Urinary bladder (tissue), 4 donors: ENCODE data around the gene GAB3. TPM values are rescaled to one million over a fixed set of nuclear protein-coding genes. Genes with fewer than 3 reads are reported as not detected.

Experiments used
- DNase-seq: peaks from one replicate; pipeline ENCODE4 v3.0.0-alpha.2; 2015; ENCODE audit errors: extremely low spot score
- H3K27ac ChIP-seq: one replicate; pipeline ENCODE4 v1.5.1; 2013; ENCODE audit warnings: low read depth, mild to moderate bottlenecking, moderate library complexity
- H3K36me3 ChIP-seq: one replicate; pipeline ENCODE4 v1.6.1; 2013; ENCODE audit warnings: mild to moderate bottlenecking, moderate library complexity; ENCODE audit not compliant: insufficient read depth
- H3K4me1 ChIP-seq: one replicate; pipeline ENCODE4 v1.6.1; 2013; ENCODE audit warnings: mild to moderate bottlenecking, moderate library complexity; ENCODE audit not compliant: insufficient read depth
- H3K4me3 ChIP-seq: one replicate; pipeline ENCODE4 v1.5.1; 2013; ENCODE audit warnings: low read depth, low read length
- WGBS: extraction: QIAGEN DNeasy Blood & Tissue Kit; methylation state at CpG from one replicate; pipeline ENCODE4 v1.1.7; 2013; 5-methylcytosine and 5-hydroxymethylcytosine counted together
- polyA plus RNA-seq: library from polyadenylated mRNA; stranded (reverse); fragments of 200-250 nt; gene quantifications from one replicate; pipeline ENCODE4 v1.2.3, GENCODE V29; 2013
- total RNA-seq: library from RNA; depleted of rRNA; stranded (reverse); fragments of >200 nt; gene quantifications from one replicate; pipeline ENCODE4 v1.2.3, GENCODE V29; 2014
- donor health status: healthy with polysubstance abuse.
- donor health status: healthy.

GAB3 gene
- 8.0 TPM for total RNA-seq
- polyA plus RNA-seq, result 2.2 TPM

DNA sequence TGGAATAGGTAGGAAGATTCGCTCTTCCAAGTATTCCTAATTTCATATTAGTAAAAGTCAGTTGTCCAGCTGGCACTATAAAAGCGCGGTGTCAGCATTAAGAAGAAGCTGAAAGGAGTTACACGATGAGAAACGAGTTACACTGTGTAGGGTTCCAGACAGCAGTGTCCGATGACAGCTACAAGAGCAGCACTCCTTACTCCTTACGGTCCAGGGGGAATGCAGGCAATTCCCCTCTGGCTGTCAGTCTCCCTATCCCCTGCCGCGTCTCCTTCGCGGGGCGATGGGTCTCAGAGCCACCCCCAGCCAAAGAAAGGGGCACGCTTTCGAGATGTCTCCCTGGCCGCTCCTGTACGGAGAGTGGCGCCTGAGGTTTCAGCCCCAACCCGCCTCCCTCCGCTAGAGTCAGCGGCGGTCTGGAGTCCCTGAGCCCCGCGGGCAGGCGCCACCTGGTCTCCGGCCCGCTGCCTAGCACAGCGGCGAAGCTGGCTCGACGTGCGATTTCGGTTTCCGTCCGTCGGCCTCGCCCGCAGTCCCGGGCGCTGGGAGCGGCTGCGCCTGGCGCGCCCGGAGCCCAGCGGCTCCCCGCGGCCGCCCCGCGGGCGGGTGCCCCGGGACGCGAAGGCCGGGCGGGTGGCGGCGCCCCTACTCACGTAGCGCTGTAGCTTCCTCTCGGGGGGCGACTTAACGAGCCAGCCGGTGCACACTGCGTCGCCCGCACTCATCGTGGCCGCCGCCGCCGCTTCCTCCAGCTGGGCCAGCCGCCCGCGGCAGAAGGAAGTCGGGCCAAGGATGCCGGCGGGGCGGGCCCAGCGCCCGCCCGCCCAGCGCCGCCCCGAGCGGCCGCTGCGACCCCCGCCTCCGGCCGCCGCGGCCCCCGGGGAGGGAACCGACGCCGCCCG is at the start of gene GAB3:
TSS of gene GAB3 (minus strand) at position 777 of the 902 bp plus-strand sequence. CDS start at position 725, 52 bp downstream.
- no peak for DNase-seq
- H3K27ac ChIP-seq, result peak within 1 kb of the TSS; percentile 67
- WGBS, result under 1% methylated on average over 95 of the region's 98 CpGs

GRCh38 chrX:154799556-154800348 is 48.9 kb upstream of the GAB3 start:
- WGBS, result 60% methylated on average over 9 of the region's 9 CpGs
- Histone ChIP-seq H3K27ac (no peak overlapping the region), H3K4me3 (no peak overlapping the region), H3K4me1 (no peaks in the 10 kb centered on the region), H3K36me3 (no peaks in the 10 kb centered on the region)
- DNase-seq, result no peak

More for the DNA sequence above, at the start of gene GAB3:
- H3K36me3 ChIP-seq, result no peaks in the 10 kb centered on the region
- no peaks in the 10 kb centered on the region for H3K4me1 ChIP-seq
- peak within 1 kb of the TSS; percentile 59 for H3K4me3 ChIP-seq

GRCh38 chrX:154797006-154797405 is 46.1 kb upstream of the GAB3 start:
- no peak overlapping the region for H3K4me3 ChIP-seq
- no peaks in the 10 kb centered on the region for H3K4me1 ChIP-seq
- no peak for DNase-seq
- no peaks in the 10 kb centered on the region for H3K36me3 ChIP-seq
- WGBS, result 70% methylated on average over 6 of the region's 6 CpGs
- H3K27ac ChIP-seq, result no peak overlapping the region

DNA sequence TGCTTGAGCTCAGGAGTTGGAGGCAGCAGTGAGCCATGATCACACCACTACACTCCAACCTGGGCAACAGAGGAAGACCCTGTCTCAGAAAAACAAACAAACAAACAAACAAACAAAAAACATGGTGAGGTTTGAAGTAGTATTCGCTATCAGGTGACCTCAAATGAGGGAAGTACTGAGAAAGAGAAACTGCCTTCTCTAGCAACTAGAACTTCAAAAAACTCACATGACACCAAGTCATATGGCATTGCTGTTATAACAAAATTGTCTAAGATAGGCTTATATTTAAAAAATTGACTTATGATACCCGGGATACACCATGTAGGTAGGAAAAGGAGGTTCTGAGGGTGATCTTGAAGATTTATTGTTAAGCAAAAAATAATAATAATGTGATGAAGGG is 44.1 kb upstream of the GAB3 start:
- WGBS, result 88% methylated on average over 2 of the region's 2 CpGs
- DNase-seq, result no peak
- Histone ChIP-seq H3K27ac (no peak overlapping the region), H3K4me3 (no peak overlapping the region), H3K36me3 (no peaks in the 10 kb centered on the region), H3K4me1 (no peaks in the 10 kb centered on the region)

- no peak overlapping the region for H3K4me3 ChIP-seq
- WGBS, result 77% methylated on average over 7 of the region's 7 CpGs
- DNase-seq, result no peak
- no peaks in the 10 kb centered on the region for H3K36me3 ChIP-seq
- no peak overlapping the region for H3K27ac ChIP-seq
- H3K4me1 ChIP-seq, result no peaks in the 10 kb centered on the region
Measured at GRCh38 chrX:154793084-154793795, 42.4 kb upstream of the GAB3 start.

DNA sequence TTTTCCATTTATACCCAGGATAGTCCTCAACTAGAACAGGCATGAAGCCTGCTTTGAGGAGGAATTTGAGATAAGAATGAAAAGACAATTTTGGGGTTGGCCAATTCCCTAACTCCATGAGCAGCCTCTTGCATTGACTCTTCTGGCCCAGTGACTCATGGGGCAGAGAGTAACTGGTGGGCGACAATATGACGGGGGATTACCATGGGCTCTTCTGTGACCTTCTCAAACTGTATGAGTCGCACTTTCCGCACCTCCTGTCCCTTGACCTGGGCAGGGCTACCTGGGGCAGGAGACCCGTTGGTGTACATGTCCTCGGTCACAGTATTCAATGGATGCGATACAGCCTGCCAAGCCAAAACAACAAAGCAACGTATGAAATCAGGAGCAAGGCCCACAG is 41.1 kb upstream of the GAB3 start:
- DNase-seq, result no peak
- H3K4me1 ChIP-seq, result no peaks in the 10 kb centered on the region
- no peaks in the 10 kb centered on the region for H3K36me3 ChIP-seq
- H3K27ac ChIP-seq, result no peak overlapping the region
- WGBS, result 92% methylated on average over 8 of the region's 8 CpGs
- H3K4me3 ChIP-seq, result no peak overlapping the region

- no peaks in the 10 kb centered on the region for H3K36me3 ChIP-seq
- H3K27ac ChIP-seq, result no peak overlapping the region
- H3K4me3 ChIP-seq, result no peak overlapping the region
- WGBS, result 72% methylated on average over 4 of the region's 4 CpGs
- DNase-seq, result no peak
- H3K4me1 ChIP-seq, result no peaks in the 10 kb centered on the region
Measured at GRCh38 chrX:154791467-154791866, 40.6 kb upstream of the GAB3 start.

- Histone ChIP-seq H3K36me3 (no peaks in the 10 kb centered on the region), H3K4me1 (no peaks in the 10 kb centered on the region), H3K4me3 (no peak overlapping the region), H3K27ac (no peak overlapping the region)
- DNase-seq, result no peak
- 57% methylated on average over 6 of the region's 6 CpGs for WGBS
Measured at GRCh38 chrX:154785716-154786115, 34.8 kb upstream of the GAB3 start.

DNA sequence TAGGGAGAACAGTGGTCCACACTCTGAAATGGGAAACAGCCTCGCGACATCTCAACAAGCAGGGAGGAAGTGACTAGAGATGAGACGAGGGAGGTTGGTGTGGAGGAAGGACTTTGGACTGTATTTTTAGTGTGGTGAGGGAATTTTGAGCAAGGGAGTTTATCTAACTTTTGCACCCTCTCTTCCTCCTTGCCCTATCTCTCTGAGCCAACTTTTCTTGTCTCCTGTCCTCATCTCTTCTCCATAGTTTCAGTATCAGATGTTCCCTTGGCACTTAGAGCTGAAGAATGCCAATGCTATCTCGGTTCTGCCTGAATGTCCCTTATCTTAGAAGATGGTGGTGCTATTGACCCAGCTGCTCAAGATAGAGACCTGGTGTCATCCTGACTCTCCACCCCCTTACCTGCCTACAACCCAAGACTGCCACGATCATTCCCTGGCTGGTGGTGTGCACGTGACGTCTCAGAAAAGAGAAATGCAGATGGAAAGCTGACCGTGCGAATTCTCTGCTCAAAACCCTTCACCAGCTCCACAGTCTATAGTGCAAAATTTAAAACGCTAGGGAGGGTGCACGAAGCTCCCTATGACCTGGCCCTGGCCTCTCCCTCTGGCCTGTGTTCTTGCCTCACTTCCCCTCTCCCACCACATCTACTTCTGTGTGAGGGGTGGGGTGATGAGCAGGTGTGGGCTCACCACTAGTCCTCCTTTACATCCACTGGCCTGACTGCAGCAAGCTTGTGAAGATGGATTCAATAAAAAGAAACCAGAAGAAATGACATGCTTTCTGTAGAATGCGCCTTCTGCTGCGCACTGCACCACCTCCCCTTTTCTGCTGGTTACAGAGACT is 33.5 kb upstream of the GAB3 start:
- 86% methylated on average over 13 of the region's 13 CpGs for WGBS
- no peaks in the 10 kb centered on the region for H3K4me1 ChIP-seq
- no peak for DNase-seq
- H3K4me3 ChIP-seq, result no peak overlapping the region
- no peaks in the 10 kb centered on the region for H3K36me3 ChIP-seq
- no peak overlapping the region for H3K27ac ChIP-seq

DNA sequence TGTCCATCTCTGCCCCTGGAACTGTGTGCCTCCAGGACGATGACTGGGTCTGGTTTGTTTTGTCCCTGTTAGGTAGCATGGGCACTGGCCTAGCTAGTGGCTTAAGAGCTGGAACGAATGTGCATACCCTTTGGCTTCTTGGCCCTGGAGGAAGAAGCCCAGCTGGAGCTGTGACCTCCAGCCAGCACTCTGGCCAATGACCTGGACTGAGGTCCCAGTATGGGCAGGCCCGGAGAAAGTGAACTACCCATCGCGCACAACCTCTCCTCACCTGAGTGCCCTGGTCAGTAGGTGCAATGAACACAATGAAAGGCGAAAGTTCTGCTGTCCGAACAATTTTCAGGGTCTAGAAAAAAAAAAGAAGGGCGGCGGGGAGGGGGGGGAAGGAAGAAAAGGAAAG is 30.1 kb upstream of the GAB3 start:
- Histone ChIP-seq H3K4me1 (no peaks in the 10 kb centered on the region), H3K36me3 (no peaks in the 10 kb centered on the region), H3K4me3 (no peak overlapping the region), H3K27ac (no peak overlapping the region)
- no peak for DNase-seq
- 93% methylated on average over 9 of the region's 9 CpGs for WGBS

GRCh38 chrX:154779261-154779660 is 28.4 kb upstream of the GAB3 start:
- DNase-seq, result no peak
- H3K36me3 ChIP-seq, result no peaks in the 10 kb centered on the region
- no peaks in the 10 kb centered on the region for H3K4me1 ChIP-seq
- WGBS, result 93% methylated on average over 4 of the region's 4 CpGs
- no peak overlapping the region for H3K27ac ChIP-seq
- no peak overlapping the region for H3K4me3 ChIP-seq

- Histone ChIP-seq H3K36me3 (peaks cover 3% of the 10 kb centered on the region), H3K4me3 (no peak overlapping the region), H3K4me1 (no peaks in the 10 kb centered on the region), H3K27ac (no peak overlapping the region)
- DNase-seq, result no peak
- WGBS, result 94% methylated on average over 2 of the region's 2 CpGs
Measured at GRCh38 chrX:154776753-154777152, 25.9 kb upstream of the GAB3 start.
